ENCODE measurements around the gene LTBP3. TPM values are rescaled to one million over a fixed set of nuclear protein-coding genes. Genes with fewer than 3 reads are reported as not detected.

Gene LTBP3
- total and polyA plus RNA-seq, 2 of the 4 experiments (the other 2 are of a cell fraction) = 6.6 to 145 TPM

DNA sequence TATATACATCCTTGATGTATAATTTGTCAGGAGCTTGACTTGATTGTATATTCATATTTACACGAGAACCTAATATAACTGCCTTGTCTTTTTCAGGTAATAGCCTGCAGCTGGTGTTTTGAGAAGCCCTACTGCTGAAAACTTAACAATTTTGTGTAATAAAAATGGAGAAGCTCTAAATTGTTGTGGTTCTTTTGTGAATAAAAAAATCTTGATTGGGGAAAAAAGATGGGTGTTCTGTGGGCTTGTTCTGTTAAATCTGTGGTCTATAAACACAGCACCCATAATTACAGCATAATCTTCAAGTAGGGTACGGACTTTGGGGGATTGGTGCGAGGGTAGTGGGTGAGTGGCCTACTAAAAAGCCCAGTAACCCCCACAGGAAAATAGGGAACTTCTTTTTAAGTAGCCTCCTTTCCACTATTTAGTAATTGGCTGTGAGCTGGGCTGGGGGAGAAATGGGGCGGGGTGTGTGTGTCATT, 51.8 kb downstream of the LTBP3 start:
- Histone ChIP-seq H3K9ac (ENCODE audit: low read depth, low read length) (peak overlapping the region; percentile 97), H3K9me1 (ENCODE audit: insufficient read depth, low read length) (no peaks in the 10 kb centered on the region), H4K20me1 (ENCODE audit: insufficient read depth, low read length) (peaks cover 68% of the 10 kb centered on the region), H3K23ac (ENCODE audit: low read depth, low read length) (peak overlapping the region; percentile 95; the same call in 1 of the 2 replicates), H3K4ac (ENCODE audit: low read depth, low read length) (no peak overlapping the region), H2BK120ac (ENCODE audit: low read depth, low read length) (no peak overlapping the region), H2BK15ac (ENCODE audit: low read depth, low read length) (no peak overlapping the region), H3K9me3 (ENCODE audit: control insufficient read depth, insufficient read depth, low read length) (no peaks in the 10 kb centered on the region), H2BK5ac (ENCODE audit: low read depth, low read length, poor library complexity, severe bottlenecking) (peak overlapping the region; percentile 84), H3K4me2 (ENCODE audit: low read depth, low read length) (peak overlapping the region; percentile 74), H3K4me1 (ENCODE audit: control insufficient read depth, insufficient read depth, low read length) (no peaks in the 10 kb centered on the region), H3K56ac (ENCODE audit: extremely low read depth, insufficient read depth, low read length) (peak overlapping the region; percentile 82; the same call in 1 of the 2 replicates), H4K91ac (ENCODE audit: insufficient read depth, low read depth, low read length) (no peak overlapping the region), H4K5ac (ENCODE audit: low read depth, low read length) (no peak overlapping the region), H4K8ac (ENCODE audit: low read depth in 2 of 2, low read length in 2 of 2) (peak overlapping the region in 1 of 2 experiments; percentile 19; a peak in 1 of 4 replicates), H2AK9ac (replicated peaks; ENCODE audit: low read depth, low read length, poor library complexity) (peak overlapping the region; percentile 57), H3K27ac (ENCODE audit: insufficient read depth, low read length) (peak overlapping the region; percentile 16; the same call in 1 of the 2 replicates), H3K79me1 (ENCODE audit: low read depth in 1 of 2, low read length in 2 of 2) (peaks cover 0 to 29% of the 10 kb centered on the region in 2 experiments; a peak in 2 of 4 replicates), H3K18ac (ENCODE audit: low read depth, low read length) (no peak overlapping the region), H3K36me3 (ENCODE audit: control insufficient read depth, insufficient read depth, low read length) (peaks cover 45% of the 10 kb centered on the region), H2AFZ (replicated peaks; ENCODE audit: low read length, poor library complexity) (no peak overlapping the region), H2BK20ac (ENCODE audit: low read depth, low read length) (no peak overlapping the region), H2AK5ac (ENCODE audit: low read depth, low read length) (no peak overlapping the region), H3K4me3 (ENCODE audit: insufficient read depth, low read depth, low read length) (peak overlapping the region; percentile 72), H3K14ac (replicated peaks; ENCODE audit: low read depth, low read length) (peak overlapping the region; percentile 42), H3K27me3 (ENCODE audit: control insufficient read depth, insufficient read depth, low read length) (no peaks in the 10 kb centered on the region)
- dilution Hi-C loops (cut with HindIII; ENCODE audit: low sequenced_read_pairs, unreplicated experiment) = no loop called here
- WGBS, 2 experiments (ENCODE audit: extremely low coverage in 2 of 2, insufficient read length in 1 of 2) = no CpG with 5 or more reads among the region's 4 CpGs
- ChIA-PET CTCF (interaction anchor here (0.6 to 1.1 kb wide), 2 partner anchors 26 to 86 kb away, joined by 3 read pairs; no protein-coding TSS in a partner anchor), POLR2A (ENCODE audit: unreplicated experiment) (interaction anchor here (0.9 to 14.2 kb wide), 8 partner anchors 8 to 136 kb away, joined by 3 to 494 read pairs (median 35); partner anchors contain the start of genes MALAT1 and NEAT1)
- intact Hi-C loops (cut with micrococcal nuclease) = loop anchor here (5.0 kb wide), 1 partner anchor 34 kb away; no protein-coding TSS in a partner anchor
- ATAC-seq (ENCODE audit: low read depth) (no peak), DNase-seq (no peak)
- no TSS peak for BruUV-seq (replicated peaks)
- TF ChIP-seq, protein P1, sequence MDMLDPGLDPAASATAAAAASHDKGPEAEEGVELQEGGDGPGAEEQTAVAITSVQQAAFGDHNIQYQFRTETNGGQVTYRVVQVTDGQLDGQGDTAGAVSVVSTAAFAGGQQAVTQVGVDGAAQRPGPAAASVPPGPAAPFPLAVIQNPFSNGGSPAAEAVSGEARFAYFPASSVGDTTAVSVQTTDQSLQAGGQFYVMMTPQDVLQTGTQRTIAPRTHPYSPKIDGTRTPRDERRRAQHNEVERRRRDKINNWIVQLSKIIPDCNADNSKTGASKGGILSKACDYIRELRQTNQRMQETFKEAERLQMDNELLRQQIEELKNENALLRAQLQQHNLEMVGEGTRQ (IDR thresholded peaks at IDR 0.05; ENCODE audit: low read depth, low read length) = no peak; the same call in 1 of the 2 replicates
- no peak for TF ChIP-seq RFX5 (IDR thresholded peaks at IDR 0.05; ENCODE audit: low read depth, low read length)
- peak; percentile 7; the same call in 1 of the 2 replicates for TF ChIP-seq SMC3 (IDR thresholded peaks at IDR 0.05; ENCODE audit: low read depth, low read length)
- TF ChIP-seq RCOR1 (IDR thresholded peaks at IDR 0.05; ENCODE audit: insufficient replicate concordance, low read length) = no peak
- no peak for TF ChIP-seq MAFK (IDR thresholded peaks at IDR 0.05; ENCODE audit: low read depth, low read length)
- in situ Hi-C loops (cut with MboI; ENCODE audit: low sequenced_read_pairs) = loop anchor here (5.0 kb wide), 1 partner anchor 34 kb away; no protein-coding TSS in a partner anchor

Data from IMR-90 (cell line).